ENCODE data around the gene FRK.

Gene FRK

GRCh38 chr6:116033687-116034303 lies 26.9 kb downstream of the FRK start:
- no peak for FAIRE-seq

GRCh38 chr6:116030770-116031169 lies 29.9 kb downstream of the FRK start:
- no peak for FAIRE-seq

- FAIRE-seq = no peak
Measured at GRCh38 chr6:116029535-116029934, 31.2 kb downstream of the FRK start.

GRCh38 chr6:116028233-116028632 lies 32.5 kb downstream of the FRK start:
- no peak for FAIRE-seq

GRCh38 chr6:116027801-116028200 lies 32.9 kb downstream of the FRK start:
- no peak for FAIRE-seq

- FAIRE-seq = no peak
Measured at GRCh38 chr6:116025405-116025804, 35.3 kb downstream of the FRK start.

GRCh38 chr6:116022841-116023445 lies 37.7 kb downstream of the FRK start:
- no peak for FAIRE-seq

GRCh38 chr6:116020738-116021137 lies 40.0 kb downstream of the FRK start:
- no peak for FAIRE-seq

GRCh38 chr6:116019428-116019827 lies 41.3 kb downstream of the FRK start:
- no peak for FAIRE-seq

GRCh38 chr6:116018976-116019375 lies 41.7 kb downstream of the FRK start:
- no peak for FAIRE-seq

GRCh38 chr6:116017546-116018295 lies 43.0 kb downstream of the FRK start:
- no peak for FAIRE-seq

GRCh38 chr6:116016846-116017545 lies 43.7 kb downstream of the FRK start:
- FAIRE-seq = no peak

GRCh38 chr6:116015983-116016382 lies 44.7 kb downstream of the FRK start:
- no peak for FAIRE-seq

- no peak for FAIRE-seq
Measured at GRCh38 chr6:116015561-116015960, 45.1 kb downstream of the FRK start.

GRCh38 chr6:116012951-116013350 lies 47.7 kb downstream of the FRK start:
- no peak for FAIRE-seq

- FAIRE-seq = no peak
Measured at GRCh38 chr6:116012471-116012949, 48.2 kb downstream of the FRK start.

GRCh38 chr6:116011520-116011919 lies 49.2 kb downstream of the FRK start:
- no peak for FAIRE-seq

GRCh38 chr6:116010790-116011401 lies 49.8 kb downstream of the FRK start:
- FAIRE-seq = no peak

GRCh38 chr6:116010386-116010785 lies 50.3 kb downstream of the FRK start:
- no peak for FAIRE-seq

GRCh38 chr6:116008470-116009243 lies 52.0 kb downstream of the FRK start:
- FAIRE-seq = no peak

- FAIRE-seq = no peak
Measured at GRCh38 chr6:116004841-116005815, 55.6 kb downstream of the FRK start.

All from endometrium (tissue), 2 donors.